Spinal cord (tissue), 10 donors: ENCODE results near the gene CTTNBP2. TPM values are rescaled to one million over a fixed set of nuclear protein-coding genes. Genes with fewer than 3 reads are reported as not detected.
A peak's percentile ranks its signal among the peaks of the same experiment; 100 is the strongest.

Source experiments
- DNase-seq, 6 donors: peaks; one replicate each; pipeline versions ENCODE4 v3.0.0 to v3.0.0-alpha.2; 2013 to 2015; ENCODE audit warnings: low spot score in 6 of 6, low read depth in 4 of 6
- H3K27ac ChIP-seq: one replicate; pipeline ENCODE4 v1.5.1; 2013; ENCODE audit warnings: low read depth, low read length, control low read depth
- H3K27me3 ChIP-seq: one replicate; pipeline ENCODE4 v1.6.1; 2013; ENCODE audit warnings: low read length; ENCODE audit not compliant: control insufficient read depth, insufficient read depth
- H3K36me3 ChIP-seq: one replicate; pipeline ENCODE4 v1.6.1; 2013; ENCODE audit warnings: low read length; ENCODE audit not compliant: control insufficient read depth, insufficient read depth
- H3K4me1 ChIP-seq: one replicate; pipeline ENCODE4 v1.6.1; 2013; ENCODE audit warnings: low read length; ENCODE audit not compliant: control insufficient read depth, insufficient read depth
- H3K4me3 ChIP-seq: one replicate; pipeline ENCODE4 v1.5.1; 2013; ENCODE audit warnings: low read depth, low read length, control low read depth
- H3K9me3 ChIP-seq: one replicate; pipeline ENCODE4 v1.6.1; 2013; ENCODE audit warnings: low read length; ENCODE audit not compliant: control insufficient read depth, insufficient read depth
- WGBS: methylation state at CpG from one replicate; pipeline ENCODE4 v1.1.5; 2013; ENCODE audit warnings: missing lambda C conversion rate; ENCODE audit not compliant: insufficient coverage; 5-methylcytosine and 5-hydroxymethylcytosine counted together
- polyA plus RNA-seq, 2 donors: library from polyadenylated mRNA; unstranded; fragments of 120-200 nt; gene quantifications; one replicate each; pipeline ENCODE4 v1.2.1, GENCODE V29; 2013; ENCODE audit not compliant: insufficient read length in 2 of 2
- total RNA-seq, 2 donors: library from RNA; depleted of rRNA in 1 of 2; stranded (reverse); fragments of 120-200 nt in 1 of 2; fragments of >200 nt in 1 of 2; gene quantifications; one replicate each; pipeline versions ENCODE4 v1.2.3 to v1.2.4, GENCODE V29; 2013 to 2014
- donor health status: healthy.

CTTNBP2 gene
- total and polyA plus RNA-seq, 4 donors = 17.6 to 41.7 (median 31.3) TPM

DNA sequence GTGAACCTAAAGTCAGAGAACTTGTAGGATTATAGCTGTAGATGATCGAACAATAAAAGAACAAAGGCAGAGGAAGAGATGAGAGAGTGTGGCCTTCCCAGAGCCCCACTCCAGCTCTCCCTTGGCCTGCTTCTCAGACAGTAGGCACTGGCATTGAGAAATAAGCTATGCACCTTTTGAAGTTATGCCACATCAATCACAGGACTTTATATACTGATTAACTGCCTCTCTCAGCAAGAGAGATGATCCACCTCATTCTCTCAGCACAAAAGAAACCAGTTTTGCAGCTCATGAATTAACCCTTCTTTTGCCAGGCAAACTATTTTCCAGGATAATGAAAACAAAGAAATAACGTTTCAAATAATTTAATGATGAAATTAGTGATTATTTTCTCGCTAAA lies 22.0 kb upstream of the CTTNBP2 start:
- no peaks in the 10 kb centered on the region for H3K27me3 ChIP-seq
- no peak overlapping the region for H3K4me3 ChIP-seq
- 57% methylated on average over 1 of the region's 3 CpGs for WGBS
- DNase-seq = no peak
- no peaks in the 10 kb centered on the region for H3K9me3 ChIP-seq
- no peaks in the 10 kb centered on the region for H3K4me1 ChIP-seq
- no peaks in the 10 kb centered on the region for H3K36me3 ChIP-seq
- H3K27ac ChIP-seq = no peak overlapping the region

DNA sequence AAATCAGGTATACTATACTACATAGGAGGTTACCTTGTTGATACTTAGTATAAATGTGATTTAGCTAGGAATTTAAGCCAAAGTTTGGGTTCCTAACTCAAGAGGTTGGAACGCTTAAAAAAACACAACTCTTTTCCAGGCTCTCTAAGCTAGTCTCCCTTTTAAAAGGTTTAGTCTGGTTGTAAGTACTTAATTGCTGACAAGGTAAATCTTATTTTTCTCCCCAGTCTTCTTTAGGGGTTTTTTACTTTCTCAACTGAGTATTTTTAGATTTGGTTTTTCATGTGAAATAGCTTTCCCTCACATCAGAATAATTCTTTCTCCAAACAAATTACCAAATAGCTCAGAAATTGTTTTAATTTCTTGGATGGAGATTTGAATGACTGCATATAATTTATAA lies 20.8 kb upstream of the CTTNBP2 start:
- H3K27me3 ChIP-seq = no peaks in the 10 kb centered on the region
- no CpG with 5 or more reads among the region's 1 CpG for WGBS
- no peaks in the 10 kb centered on the region for H3K36me3 ChIP-seq
- H3K27ac ChIP-seq = no peak overlapping the region
- H3K4me1 ChIP-seq = no peaks in the 10 kb centered on the region
- no peaks in the 10 kb centered on the region for H3K9me3 ChIP-seq
- no peak overlapping the region for H3K4me3 ChIP-seq
- DNase-seq = no peak

DNA sequence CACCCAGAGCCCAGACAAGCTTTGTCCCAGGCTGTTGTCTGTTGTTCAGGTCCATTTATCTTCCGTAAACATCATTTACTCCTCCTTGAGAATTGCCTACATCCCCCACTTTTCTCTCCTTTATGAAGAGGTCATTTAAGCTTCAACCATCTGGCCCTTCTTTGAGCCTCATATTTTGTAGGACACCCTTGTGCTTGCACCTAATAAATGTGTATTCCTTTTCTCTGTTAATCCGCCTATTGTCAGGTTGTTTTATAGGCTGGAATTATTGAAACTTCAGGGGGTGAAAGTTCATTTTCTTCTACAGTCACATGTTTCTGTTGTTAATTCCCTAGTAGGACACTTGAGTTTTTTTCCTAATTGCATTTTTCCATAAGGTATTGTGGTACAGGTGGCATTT lies 19.6 kb upstream of the CTTNBP2 start:
- 88% methylated on average over 1 of the region's 2 CpGs for WGBS
- Histone ChIP-seq H3K27me3 (no peaks in the 10 kb centered on the region), H3K4me3 (no peak overlapping the region), H3K4me1 (no peaks in the 10 kb centered on the region), H3K9me3 (no peaks in the 10 kb centered on the region), H3K36me3 (no peaks in the 10 kb centered on the region), H3K27ac (no peak overlapping the region)
- DNase-seq = no peak

- H3K9me3 ChIP-seq = no peaks in the 10 kb centered on the region
- H3K27ac ChIP-seq = no peak overlapping the region
- no peaks in the 10 kb centered on the region for H3K36me3 ChIP-seq
- H3K27me3 ChIP-seq = no peaks in the 10 kb centered on the region
- DNase-seq = no peak
- no peaks in the 10 kb centered on the region for H3K4me1 ChIP-seq
- H3K4me3 ChIP-seq = no peak overlapping the region
These were observed 16.4 kb upstream of the CTTNBP2 start for GRCh38 chr7:117889611-117890010.

- WGBS = 80% methylated on average over 1 of the region's 1 CpG
- peak in 2 of 6 donors; percentile 62 to 70 for DNase-seq
- Histone ChIP-seq H3K4me3 (no peak overlapping the region), H3K9me3 (no peaks in the 10 kb centered on the region), H3K36me3 (no peaks in the 10 kb centered on the region), H3K27ac (no peak overlapping the region), H3K27me3 (no peaks in the 10 kb centered on the region), H3K4me1 (no peaks in the 10 kb centered on the region)
These were observed 15.4 kb upstream of the CTTNBP2 start for GRCh38 chr7:117888627-117889026.

DNA sequence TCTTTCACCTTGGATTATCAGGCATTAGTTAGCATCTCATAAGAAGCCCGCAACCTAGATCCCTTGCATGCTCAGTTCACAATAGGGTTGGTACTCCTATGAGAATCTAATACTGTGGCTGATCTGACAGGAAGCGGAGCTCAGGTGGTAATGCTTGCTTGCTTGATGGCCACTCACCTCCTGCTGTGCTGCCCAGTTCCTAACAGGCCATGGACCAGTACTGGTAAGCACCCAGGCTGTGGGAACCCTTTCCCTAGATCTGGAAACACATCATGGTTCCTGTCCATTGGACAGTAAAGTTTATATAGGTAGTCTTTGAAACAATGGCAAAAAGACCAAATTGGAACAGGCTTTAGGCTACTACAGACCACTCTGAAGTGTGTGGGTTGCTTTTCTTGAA lies 9.4 kb upstream of the CTTNBP2 start:
- Histone ChIP-seq H3K27ac (no peak overlapping the region), H3K36me3 (no peaks in the 10 kb centered on the region), H3K27me3 (no peaks in the 10 kb centered on the region), H3K9me3 (no peaks in the 10 kb centered on the region), H3K4me1 (no peaks in the 10 kb centered on the region), H3K4me3 (no peak overlapping the region)
- WGBS = 100% methylated on average over 2 of the region's 2 CpGs
- no peak for DNase-seq

- Histone ChIP-seq H3K27ac (no peak overlapping the region), H3K9me3 (no peaks in the 10 kb centered on the region), H3K4me1 (no peaks in the 10 kb centered on the region), H3K27me3 (no peaks in the 10 kb centered on the region), H3K36me3 (no peaks in the 10 kb centered on the region), H3K4me3 (no peak overlapping the region)
- WGBS = no CpG with 5 or more reads among the region's 1 CpG
- DNase-seq = peak in 1 of 6 donors; percentile 73
These were observed 3.5 kb upstream of the CTTNBP2 start for GRCh38 chr7:117876761-117877160.

GRCh38 chr7:117875566-117875965 lies 2.3 kb upstream of the CTTNBP2 start:
- H3K27ac ChIP-seq = no peak overlapping the region
- no peaks in the 10 kb centered on the region for H3K4me1 ChIP-seq
- no peaks in the 10 kb centered on the region for H3K9me3 ChIP-seq
- H3K27me3 ChIP-seq = no peaks in the 10 kb centered on the region
- H3K4me3 ChIP-seq = no peak overlapping the region
- no peaks in the 10 kb centered on the region for H3K36me3 ChIP-seq
- DNase-seq = peak in 2 of 6 donors; percentile 56 to 75

DNA sequence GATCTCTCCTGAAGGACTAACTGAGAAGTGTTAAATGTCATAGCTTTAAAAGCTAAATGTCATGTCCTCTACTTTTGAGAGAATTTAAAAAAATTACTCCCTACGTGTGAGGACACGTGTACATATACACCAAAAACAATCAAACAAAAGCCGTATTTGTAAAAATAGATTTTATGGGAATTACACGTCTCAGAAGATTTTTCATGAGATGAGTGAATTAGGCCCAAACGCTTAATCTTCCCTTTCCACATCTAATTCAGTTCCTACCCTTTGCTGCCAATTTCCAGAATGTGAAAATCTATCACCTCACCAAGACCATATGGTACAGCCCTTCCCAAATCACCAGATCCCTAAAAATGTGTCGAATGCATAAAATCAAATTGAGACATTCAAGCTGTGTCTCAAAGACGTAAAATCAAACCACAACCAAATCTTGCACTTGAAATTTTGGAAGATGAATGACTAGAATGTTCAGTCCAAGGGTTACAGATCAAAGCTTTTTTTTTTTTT lies 1.0 kb upstream of the CTTNBP2 start:
- Histone ChIP-seq H3K36me3 (no peaks in the 10 kb centered on the region), H3K4me1 (no peaks in the 10 kb centered on the region), H3K27ac (peak overlapping the region; percentile 68), H3K27me3 (no peaks in the 10 kb centered on the region), H3K9me3 (no peaks in the 10 kb centered on the region), H3K4me3 (peak overlapping the region; percentile 77)
- DNase-seq = peak in 2 of 6 donors; percentile 32 to 88
- 20% methylated on average over 1 of the region's 7 CpGs for WGBS

- Histone ChIP-seq H3K36me3 (no peaks in the 10 kb centered on the region), H3K27me3 (no peaks in the 10 kb centered on the region), H3K4me1 (no peaks in the 10 kb centered on the region), H3K27ac (peak overlapping the region; percentile 79), H3K9me3 (no peaks in the 10 kb centered on the region), H3K4me3 (peak overlapping the region; percentile 77)
- under 1% methylated on average over 57 of the region's 57 CpGs for WGBS
- DNase-seq = peak in 4 of 6 donors; percentile 41 to 81 (median 64)
These were observed 506 bp downstream of the CTTNBP2 start for GRCh38 chr7:117872561-117873309.
